Testis (tissue), 2 donors: ENCODE data around the gene ABCA4.

Experiments used
- POLR2A ChIP-seq: fragments of 450-650 bp; IDR thresholded peaks from one replicate; pipeline ENCODE4 v1.6.1; 2017; ENCODE audit warnings: antibody characterized with exemption, mild to moderate bottlenecking, moderate library complexity
- TF ChIP-seq, protein P1 (sequence below), 3 experiments: fragments of 450-650 bp in 2 of 3; fragments of 200-600 bp in 1 of 3; sonication (generic) in 1 of 3; IDR thresholded peaks; one replicate each; pipeline ENCODE4 v1.5.1; 2016 to 2019; ENCODE audit warnings: antibody characterized with exemption in 3 of 3, mild to moderate bottlenecking in 2 of 3, moderate library complexity in 1 of 3

DNA sequence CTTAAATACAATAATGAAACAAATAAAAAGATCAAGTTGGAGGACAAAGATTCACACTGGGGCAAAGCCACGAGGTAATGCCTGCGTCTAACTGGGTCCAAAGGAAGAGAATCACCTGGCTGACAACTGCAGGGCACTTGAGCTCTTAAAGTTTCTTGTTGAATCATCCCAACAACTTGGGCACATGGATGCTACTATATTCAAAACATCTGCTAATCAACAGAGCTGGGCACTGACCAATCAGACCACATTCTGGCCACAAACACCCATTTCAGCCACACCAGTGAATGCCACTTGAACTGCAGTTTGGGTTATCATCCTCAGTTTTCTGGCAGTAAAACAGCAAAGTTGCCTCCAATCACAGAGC is 51.0 kb downstream of the ABCA4 start:
- TF ChIP-seq, protein P1, sequence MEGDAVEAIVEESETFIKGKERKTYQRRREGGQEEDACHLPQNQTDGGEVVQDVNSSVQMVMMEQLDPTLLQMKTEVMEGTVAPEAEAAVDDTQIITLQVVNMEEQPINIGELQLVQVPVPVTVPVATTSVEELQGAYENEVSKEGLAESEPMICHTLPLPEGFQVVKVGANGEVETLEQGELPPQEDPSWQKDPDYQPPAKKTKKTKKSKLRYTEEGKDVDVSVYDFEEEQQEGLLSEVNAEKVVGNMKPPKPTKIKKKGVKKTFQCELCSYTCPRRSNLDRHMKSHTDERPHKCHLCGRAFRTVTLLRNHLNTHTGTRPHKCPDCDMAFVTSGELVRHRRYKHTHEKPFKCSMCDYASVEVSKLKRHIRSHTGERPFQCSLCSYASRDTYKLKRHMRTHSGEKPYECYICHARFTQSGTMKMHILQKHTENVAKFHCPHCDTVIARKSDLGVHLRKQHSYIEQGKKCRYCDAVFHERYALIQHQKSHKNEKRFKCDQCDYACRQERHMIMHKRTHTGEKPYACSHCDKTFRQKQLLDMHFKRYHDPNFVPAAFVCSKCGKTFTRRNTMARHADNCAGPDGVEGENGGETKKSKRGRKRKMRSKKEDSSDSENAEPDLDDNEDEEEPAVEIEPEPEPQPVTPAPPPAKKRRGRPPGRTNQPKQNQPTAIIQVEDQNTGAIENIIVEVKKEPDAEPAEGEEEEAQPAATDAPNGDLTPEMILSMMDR (IDR thresholded peaks at IDR 0.05) = no peak
- TF ChIP-seq POLR2A = no peak
